ENCODE results near the gene DENND5B.
"Not testable (repeated sequence)": the region's sequence is repeated elsewhere in the genome, so short reads cannot be mapped to it uniquely, and the experiment has no call there.

Gene DENND5B

DNA sequence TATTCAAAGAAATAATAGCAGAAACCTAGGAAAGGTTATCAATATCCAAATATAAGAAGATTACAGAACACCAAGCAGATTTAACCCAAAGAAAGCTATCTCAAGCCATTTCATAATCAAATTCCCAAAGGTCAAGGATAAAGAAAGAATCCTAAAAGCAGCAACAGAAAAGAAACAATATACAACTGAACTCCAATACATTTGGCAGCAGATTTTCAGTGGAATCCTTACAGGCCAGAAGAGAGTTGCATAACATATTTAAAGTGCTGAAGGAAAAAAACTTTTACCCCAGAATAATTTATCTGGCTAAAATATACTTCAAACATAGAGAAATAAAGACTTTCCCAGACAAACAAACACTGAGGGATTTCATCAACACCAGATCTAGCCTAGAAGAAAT, 54.3 kb downstream of the DENND5B start:
- no peak for DNase-seq

DNA sequence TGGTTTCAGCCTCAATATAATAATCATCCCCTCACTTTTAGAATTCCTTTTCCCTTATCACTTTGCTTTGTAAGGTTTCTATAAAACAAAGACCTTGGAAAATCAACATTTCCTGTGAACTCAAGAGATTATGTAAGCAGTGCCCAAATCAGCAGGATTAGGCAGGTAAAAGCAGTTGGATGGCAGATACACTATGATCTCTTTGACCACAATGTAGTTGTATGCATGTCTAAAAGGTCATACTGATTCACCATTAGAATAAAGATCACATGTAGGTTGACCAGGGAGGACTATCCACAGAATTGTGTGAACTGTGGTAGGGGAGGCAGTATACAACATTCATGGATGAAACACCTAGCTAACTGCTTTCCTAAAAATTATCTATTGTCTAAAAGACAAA, 57.5 kb downstream of the DENND5B start:
- no peak for DNase-seq

GRCh38 chr12:31531893-31532292, 59.0 kb downstream of the DENND5B start:
- no peak for DNase-seq

- no peak for DNase-seq
These were observed 62.8 kb downstream of the DENND5B start for GRCh38 chr12:31528095-31528494.

- no peak for DNase-seq
These were observed 63.9 kb downstream of the DENND5B start for GRCh38 chr12:31527083-31527482.

DNA sequence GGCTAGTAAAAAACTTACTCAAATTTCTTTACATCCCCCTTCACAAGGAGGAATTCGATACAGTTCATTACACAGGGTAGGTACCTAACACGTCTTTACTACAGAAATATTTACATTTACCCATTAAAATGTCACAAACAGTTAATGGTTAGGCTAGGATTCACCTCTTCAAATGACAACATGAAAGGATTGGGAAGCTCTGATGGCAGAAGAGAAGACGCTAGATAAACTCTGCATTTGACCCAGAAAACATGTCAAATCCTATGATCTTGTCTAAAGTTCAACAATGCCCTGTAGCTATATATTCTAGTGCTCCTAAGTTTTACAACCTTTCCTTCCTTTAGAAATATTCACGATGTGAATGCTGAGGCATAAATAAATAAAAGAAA, 64.8 kb downstream of the DENND5B start:
- no peak for DNase-seq

DNA sequence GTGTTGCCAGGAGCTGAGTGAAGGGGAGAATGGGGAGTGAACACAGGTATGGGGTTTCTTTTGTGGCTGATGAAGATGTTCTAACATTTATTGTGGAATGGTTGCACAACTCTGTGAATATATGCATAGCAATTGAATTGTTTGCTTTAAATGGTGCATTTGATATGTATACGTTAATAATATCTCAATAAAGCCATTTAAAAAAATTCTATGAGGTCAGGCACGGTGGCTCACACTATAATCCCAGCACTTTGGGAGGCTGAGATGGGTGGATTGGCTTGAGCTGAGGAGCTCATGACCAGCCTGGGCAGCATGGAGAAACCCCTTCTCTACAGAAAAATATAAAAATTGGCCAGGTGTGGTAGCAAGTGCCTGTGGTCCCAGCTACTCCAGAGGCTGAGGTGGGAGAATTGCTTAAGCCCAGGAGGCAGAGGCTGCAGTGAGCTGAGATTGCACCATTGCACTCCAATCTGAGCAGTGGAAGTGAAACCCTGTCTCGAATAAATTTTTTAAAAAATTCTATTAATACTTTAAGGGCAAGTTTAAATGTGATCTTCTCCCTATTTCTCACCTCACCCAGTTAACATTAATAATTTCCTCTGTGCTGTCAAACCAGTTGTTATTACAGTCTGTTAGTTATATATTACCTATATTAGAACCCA, 65.3 kb downstream of the DENND5B start:
- no peak for DNase-seq

DNA sequence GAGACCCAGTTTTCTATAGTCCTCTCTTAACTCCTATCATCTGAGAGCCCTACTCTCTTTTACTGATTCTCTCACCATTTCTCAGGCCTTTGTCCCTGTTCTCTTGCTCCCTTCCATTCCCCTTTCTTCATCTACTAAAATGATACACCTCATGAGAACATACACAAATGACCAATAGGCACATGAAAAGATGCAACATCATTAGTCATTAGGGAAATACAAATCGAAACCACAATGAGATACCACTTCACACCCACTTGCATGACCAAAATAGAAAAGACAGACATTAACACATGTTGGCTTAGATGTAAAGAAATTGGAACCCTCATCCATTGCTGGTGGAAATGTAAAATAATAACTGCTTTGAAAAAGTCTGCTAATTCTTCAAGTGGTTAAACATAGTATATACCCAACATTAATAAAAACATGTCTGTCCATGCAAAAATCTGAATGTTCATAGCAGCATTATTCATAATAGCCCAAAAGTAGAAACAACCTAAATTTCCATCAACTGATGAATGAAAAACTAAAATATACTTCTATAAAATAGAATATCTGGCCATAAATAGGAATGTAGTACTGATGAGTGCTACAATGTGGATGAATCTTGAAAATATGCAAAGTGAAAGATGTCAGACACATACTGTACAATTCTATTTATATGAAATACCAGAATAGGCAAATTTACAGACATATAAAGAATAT, 66.0 kb downstream of the DENND5B start:
- DNase-seq = no peak

DNA sequence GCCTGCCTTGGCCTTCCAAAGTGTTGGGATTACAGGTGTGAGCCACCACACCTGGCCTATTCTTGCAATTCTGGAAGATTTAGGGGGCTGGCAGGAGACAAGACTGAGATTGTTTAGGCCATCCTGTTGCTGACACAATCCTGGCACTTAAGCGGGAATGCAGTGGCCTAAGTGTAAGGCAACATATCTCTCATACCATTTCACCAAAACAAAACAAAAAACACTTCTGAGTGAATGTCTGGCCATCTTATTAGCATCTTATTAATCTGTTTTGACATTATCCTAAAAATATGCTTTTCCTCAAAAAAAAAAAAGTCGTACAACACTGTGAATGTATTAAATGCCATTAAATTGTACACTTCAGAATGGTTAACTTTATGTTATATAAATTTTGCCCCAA, 67.6 kb downstream of the DENND5B start:
- no peak for DNase-seq

DNA sequence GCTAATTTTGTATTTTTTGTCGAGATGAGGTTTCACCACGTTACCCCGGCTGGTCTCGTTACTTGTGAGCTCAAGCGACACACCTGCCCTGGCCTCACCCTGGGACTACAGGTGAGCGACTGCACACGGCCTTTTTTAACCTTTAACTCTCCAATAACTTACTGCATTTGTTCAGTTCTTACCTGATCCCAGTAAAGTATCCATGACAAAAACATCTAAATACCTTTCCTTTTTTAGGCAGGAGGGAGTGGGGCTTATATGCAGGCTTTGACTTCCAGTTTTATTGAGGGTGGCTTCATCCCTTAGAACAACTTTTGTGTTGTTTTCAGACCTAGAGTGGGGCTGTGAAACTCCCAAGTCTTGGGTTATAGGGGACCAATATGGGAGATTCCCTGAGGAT, 68.3 kb downstream of the DENND5B start:
- no peak for DNase-seq

DNA sequence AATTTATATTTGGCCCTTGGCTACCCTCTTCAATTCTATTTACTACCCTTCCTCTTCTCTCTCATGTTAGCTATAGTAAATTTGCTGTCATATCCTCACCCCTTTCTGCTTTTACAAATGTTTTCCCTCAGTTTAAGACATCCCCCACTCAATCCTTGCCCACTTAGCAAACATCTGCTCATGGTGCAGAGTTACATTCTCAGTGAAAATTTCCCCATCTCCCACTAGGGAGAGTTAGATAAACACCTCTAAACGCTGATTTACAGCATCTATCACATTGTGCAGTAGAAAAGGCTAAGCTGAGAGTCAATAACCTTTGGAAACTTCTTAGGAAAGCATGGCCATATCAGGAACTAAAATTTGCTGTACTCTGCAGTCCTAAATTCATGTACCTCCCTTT, 69.0 kb downstream of the DENND5B start:
- DNase-seq = peak; percentile 73

- no peak for DNase-seq
These were observed 71.4 kb downstream of the DENND5B start for GRCh38 chr12:31519511-31519910.

DNA sequence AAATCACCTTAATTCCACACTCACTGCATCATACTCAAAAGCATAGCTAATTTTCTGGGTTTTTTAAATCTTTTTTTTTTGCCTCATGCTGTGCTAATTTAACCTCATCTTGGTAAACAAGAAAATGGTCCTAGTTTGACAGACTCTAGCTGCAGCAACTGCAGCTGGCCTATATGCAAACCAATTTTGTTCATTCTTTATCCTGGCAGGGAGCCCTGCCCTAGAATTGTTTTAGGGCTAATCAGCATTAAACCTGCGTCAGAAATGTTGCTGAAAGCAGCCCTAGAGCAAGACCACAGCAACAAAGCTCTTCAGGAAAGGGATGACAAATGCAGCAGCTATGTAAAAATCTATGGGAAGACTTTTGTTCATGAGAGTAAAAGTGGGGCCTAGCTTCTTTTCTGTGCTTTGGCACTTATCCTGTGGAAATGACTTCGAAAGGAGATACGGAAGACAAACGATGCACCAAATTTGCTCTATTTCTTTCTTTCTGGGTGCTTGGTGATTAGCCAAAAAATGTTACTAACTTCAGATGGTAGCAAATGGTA, 72.2 kb downstream of the DENND5B start:
- DNase-seq = peak; percentile 74

DNA sequence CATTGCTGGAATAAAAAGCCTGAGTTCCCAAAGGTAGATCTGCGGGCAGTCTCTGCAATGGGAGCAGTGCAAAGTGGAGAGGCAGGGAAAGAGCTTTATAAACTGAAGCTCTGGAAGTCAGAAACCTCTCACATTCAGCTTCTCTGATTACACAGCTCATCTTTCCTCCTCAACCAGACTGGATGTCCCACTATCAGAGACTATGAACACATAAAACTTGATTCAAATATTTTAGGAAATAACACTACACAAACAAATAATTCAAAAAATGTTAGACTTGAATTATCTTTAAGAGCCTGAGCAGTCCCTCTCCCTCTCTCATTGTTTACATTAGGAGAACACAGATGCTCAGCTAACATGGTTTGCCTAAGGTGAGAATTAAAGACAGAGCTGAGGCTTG, 72.9 kb downstream of the DENND5B start:
- peak; percentile 54 for DNase-seq

GRCh38 chr12:31516702-31517101, 74.2 kb downstream of the DENND5B start:
- no peak for DNase-seq

- DNase-seq = no peak
These were observed 76.0 kb downstream of the DENND5B start for GRCh38 chr12:31514912-31515311.

DNA sequence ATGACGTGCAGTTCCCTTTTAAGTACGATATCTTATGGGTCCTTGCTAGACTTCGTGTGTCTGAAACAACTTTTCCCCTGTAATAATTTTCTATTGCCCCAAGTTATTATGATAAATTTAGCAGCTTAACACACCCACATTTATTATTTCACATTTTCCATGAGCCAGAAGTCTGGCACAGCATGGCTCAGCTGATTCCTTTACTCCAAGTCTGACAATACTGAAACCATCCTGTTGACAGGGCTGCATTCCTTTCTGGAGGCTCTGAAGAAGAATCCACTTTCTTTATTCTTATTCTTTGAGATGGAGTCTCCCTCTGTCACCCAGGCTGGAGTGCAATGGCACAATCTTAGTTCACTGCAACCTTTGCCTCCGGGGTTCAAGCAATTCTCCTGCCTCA, 80.9 kb downstream of the DENND5B start:
- no peak for DNase-seq

DNA sequence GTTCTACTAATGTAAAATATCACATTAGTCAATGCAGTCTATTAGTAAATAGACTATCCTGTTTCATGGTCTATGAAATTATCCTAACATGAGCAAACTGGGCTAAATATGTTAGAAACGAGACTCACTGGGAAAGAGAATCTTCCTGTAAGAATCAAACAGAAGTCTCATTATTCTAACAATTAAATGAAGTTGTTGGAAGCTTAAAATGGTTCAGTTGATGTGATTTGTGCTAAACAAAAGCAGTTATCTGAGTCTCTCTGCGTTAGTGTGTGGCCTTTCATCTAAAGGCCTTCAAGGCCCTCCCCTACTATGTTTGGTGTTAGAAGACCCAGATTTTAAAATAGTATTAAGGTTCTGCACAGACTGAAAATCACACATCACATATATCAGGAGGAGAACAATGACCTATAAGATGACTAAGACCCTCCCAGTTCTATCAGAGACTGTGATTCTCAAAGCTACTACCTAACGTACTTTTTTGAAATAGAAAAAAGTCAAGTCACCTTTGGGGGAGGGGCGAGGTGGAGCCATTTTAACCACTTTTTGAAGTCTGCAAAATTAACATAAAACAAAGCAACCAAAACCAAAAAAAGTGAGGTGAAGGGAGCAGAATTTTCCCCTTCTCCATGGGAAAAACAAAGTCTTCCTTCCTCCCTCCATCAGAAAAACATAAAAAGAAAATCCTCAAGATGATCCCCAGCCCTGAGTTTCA, 82.3 kb downstream of the DENND5B start:
- no peak for DNase-seq

- DNase-seq = no peak
These were observed 83.0 kb downstream of the DENND5B start for GRCh38 chr12:31507966-31508365.

- DNase-seq = no peak
These were observed 84.2 kb downstream of the DENND5B start for GRCh38 chr12:31506515-31507306.

GRCh38 chr12:31504625-31505222, 86.2 kb downstream of the DENND5B start:
- no peak for DNase-seq

GRCh38 chr12:31501014-31501413, 89.9 kb downstream of the DENND5B start:
- not testable (repeated sequence) for DNase-seq

DNA sequence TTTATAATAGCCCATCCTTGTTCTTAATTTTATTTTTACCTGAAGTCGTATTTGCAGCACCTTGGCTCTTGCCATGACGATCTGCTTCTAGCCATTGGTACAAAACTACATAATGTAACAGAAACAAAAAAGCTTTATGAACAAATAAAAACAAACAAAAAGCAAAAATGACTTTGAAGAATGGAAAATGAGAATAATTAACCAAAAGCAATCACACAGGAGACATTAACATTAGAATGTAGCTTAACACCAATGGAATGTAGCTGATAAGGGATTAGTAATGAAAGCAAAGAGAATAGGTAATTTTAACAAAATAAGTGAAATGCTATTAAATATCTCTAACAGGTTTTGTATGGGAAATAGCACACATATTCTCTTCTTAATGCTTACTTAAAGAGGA, 91.4 kb downstream of the DENND5B start:
- DNase-seq = no peak

Data from SHP77 treated with DMSO at 0.1 percent for 48 hours (cell line).